ENCODE results near the gene PCMTD2.

Gene PCMTD2

DNA sequence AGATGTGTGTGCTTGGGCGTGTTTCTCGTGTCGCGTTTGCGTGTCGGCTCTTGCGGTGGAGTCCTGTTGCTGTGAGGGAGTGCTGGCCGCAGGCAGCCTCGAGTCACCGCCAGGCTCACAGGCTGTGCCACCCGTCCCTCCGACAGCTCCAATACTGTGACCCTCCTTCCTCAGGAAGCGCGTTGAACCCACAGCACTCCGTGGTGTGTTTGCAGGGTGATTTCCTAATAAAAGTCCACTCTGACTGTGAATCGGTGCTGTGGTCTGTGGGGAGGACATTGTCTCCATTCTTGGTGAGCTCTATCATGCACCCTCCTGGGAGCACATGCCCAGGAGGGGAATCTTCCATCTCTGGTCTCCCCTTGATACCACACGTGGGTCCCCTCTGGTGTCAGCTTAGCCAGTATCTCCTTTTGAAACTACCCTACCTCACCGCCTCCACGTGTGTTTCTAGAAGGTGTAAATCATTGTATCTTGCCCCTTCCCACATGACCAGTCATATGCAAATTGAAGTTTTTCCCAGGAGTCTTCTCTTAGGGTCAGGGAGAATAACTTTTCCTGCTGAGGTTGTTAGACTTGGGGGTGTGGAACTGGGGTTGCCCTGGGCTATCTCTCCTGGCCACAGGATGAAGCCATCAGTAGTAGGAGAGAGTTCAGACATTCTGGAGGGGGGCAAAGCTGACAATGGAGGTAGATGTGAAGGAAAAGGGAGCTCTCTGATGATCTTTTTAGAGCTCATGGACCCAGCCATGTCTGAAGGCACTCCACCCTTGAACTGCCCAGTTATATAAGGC, 13.3 kb upstream of the PCMTD2 start:
- TF ChIP-seq, protein P1, sequence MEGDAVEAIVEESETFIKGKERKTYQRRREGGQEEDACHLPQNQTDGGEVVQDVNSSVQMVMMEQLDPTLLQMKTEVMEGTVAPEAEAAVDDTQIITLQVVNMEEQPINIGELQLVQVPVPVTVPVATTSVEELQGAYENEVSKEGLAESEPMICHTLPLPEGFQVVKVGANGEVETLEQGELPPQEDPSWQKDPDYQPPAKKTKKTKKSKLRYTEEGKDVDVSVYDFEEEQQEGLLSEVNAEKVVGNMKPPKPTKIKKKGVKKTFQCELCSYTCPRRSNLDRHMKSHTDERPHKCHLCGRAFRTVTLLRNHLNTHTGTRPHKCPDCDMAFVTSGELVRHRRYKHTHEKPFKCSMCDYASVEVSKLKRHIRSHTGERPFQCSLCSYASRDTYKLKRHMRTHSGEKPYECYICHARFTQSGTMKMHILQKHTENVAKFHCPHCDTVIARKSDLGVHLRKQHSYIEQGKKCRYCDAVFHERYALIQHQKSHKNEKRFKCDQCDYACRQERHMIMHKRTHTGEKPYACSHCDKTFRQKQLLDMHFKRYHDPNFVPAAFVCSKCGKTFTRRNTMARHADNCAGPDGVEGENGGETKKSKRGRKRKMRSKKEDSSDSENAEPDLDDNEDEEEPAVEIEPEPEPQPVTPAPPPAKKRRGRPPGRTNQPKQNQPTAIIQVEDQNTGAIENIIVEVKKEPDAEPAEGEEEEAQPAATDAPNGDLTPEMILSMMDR (conservative IDR thresholded peaks at IDR 0.05; ENCODE audit: control insufficient read depth, insufficient read depth, low read depth, low read length) = no peak
- no peak for DNase-seq (ENCODE audit: low read depth)
- no peak overlapping the region for H3K4me3 ChIP-seq (ENCODE audit: control insufficient read depth, low read depth, low read length)

DNA sequence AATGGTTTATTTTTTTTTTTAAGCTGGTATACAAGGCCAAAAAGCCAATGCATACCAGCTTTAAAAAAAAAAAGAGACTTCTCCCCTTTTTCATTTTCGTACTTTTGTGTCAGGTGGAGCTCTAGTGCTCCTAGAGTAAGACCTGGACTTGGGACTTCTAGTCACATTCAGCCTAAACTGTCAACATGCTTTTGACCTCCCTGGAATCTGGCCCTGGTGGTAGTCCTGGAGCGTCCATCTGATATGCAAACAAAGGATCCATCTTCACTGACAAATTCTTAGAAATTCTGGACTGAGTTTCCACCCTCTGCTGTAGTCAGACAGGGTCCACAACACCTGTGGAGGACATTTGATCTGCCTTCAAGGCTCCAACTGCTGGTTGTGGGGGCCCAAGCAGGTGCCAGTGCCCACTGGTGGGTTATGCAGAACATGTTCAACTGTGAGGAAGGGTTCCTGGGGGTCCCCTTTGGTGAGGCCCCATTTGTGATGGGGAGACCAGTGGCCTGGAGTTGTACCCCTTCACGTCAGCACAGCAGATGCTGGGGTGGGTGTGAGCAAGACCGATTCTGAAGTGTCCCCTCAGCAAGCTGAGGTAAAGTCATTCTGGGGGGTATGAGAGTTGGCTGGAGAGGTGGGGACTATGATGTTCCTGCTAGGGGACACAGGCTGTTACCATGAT, 12.6 kb upstream of the PCMTD2 start:
- TF ChIP-seq, protein P1 (conservative IDR thresholded peaks at IDR 0.05; ENCODE audit: control insufficient read depth, insufficient read depth, low read depth, low read length) = no peak

DNA sequence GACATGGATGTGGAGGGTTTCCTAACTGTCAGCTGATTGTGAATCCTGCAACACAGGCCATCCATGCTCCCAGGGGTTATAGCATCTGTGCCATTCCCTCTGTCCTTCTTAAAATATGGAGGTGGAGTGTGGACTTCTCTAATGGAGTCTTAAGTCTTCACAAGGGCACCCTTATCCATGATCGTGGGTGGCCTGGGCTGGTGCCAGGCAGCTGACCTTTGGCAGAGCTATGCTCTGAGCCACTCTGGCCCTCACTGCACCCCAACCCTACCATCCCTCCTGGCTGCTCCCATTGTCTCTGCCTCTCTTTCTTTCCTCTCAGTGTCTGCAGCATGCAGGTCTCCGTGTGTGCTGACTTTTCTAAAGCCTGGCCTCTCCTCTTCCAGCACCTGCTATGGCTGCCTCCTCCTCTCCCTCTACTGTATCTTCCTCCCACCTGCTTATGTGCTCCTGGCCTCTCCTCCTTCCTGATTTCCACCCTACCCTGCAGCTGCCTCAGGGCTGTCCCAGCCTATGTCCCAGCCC, 11.2 kb upstream of the PCMTD2 start:
- TF ChIP-seq, protein P1 (conservative IDR thresholded peaks at IDR 0.05; ENCODE audit: control insufficient read depth, insufficient read depth, low read depth, low read length) = no peak
- no peak overlapping the region for H3K4me3 ChIP-seq (ENCODE audit: control insufficient read depth, low read depth, low read length)
- DNase-seq (ENCODE audit: low read depth) = no peak

More for the DNA sequence above, 12.6 kb upstream of the PCMTD2 start:
- no peak overlapping the region for H3K4me3 ChIP-seq (ENCODE audit: control insufficient read depth, low read depth, low read length)
- DNase-seq (ENCODE audit: low read depth) = no peak

DNA sequence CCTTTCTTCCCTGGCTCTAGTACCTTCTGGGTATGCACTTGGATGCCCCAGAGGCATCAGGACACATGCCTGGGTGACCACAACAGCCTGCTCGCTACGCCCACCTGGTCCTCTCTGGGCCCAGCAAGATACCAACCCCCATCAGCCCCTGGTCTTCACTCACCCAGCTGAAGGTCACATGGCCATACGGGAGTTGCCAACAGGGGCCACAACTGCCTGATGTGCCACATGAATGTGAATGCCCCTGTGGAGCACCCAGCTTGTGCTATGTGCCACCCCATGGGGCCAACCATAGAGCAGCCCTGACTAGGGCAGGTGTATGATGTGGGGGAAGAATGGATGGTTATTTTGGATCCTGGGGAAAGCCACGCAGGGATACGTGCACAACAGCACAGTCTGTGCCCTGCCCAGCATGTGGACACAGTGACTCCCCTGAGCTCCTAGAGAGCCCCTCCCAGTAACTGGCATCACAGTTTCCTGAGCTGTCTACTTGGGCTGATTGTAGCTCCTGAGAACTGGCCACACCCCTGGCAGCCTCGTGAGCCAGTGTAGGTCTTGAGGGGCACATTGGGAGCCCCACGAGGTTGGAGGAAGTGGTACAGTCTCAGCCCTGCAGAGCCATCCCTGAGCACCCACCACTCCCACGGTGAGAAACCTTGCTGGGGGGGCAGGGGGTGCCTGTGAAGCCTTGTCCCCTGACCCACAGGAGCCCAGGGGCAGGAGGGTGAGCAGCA, 10.5 kb upstream of the PCMTD2 start:
- no peak overlapping the region for H3K4me3 ChIP-seq (ENCODE audit: control insufficient read depth, low read depth, low read length)
- DNase-seq (ENCODE audit: low read depth) = no peak
- TF ChIP-seq, protein P1 (conservative IDR thresholded peaks at IDR 0.05; ENCODE audit: control insufficient read depth, insufficient read depth, low read depth, low read length) = no peak

DNA sequence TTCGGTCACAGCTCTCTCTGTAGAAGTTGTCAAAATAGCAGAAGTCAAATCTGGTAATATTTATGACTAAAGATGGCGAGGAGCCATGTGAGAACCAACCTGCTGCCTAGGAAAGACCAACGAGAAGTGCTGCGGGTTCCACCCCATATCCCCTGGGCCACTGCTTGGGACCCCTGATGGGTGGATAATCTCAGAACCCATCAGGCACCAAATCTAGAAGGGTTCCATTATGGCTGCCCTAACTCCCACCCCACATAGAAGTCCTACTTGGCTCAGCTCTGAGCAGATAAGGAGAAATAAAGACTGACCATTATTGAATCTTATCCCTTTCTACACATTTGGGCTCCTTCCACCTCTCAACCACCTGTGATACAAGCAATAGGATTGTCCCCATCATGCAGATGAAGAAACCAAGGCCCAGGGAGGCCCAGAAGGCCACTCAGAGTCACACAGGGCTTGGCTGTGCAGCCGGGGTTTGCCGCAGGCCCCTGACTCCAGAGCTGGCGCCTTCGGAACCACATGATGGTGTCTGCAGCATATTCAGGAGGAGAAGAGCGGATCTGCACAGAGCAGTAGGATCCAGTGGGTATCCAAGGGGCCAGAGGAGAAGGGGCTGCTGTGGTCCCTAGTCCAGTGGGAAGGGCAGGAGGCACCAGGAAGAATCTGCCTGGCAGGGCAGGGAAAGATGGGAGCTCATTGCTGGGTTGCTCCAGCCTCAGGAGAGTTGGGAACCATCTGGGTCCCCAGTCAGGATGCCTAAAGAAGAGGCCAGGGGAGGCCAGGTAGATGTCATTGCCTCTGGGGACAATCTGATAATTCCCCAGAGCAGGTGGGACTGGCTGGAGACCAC, 9.6 kb upstream of the PCMTD2 start:
- DNase-seq (ENCODE audit: low read depth) = no peak
- TF ChIP-seq, protein P1 (conservative IDR thresholded peaks at IDR 0.05; ENCODE audit: control insufficient read depth, insufficient read depth, low read depth, low read length) = no peak
- no peak overlapping the region for H3K4me3 ChIP-seq (ENCODE audit: control insufficient read depth, low read depth, low read length)
